Body of pancreas (tissue), 4 donors: Measurements from ENCODE around the gene SLC17A5.

Source experiments
- POLR2A ChIP-seq, 3 donors: fragments of 450-650 bp; IDR thresholded peaks; one replicate each; pipeline ENCODE4 v1.6.1; 2016; ENCODE audit warnings: antibody characterized with exemption in 3 of 3, mild to moderate bottlenecking in 2 of 3
- TF ChIP-seq, protein P1 (sequence below), 7 experiments: fragments of 450-650 bp in 4 of 7; fragments of 200-600 bp in 3 of 7; sonication (generic) in 3 of 7; IDR thresholded peaks; one replicate each; pipeline ENCODE4 v1.5.1; 2016 to 2019; ENCODE audit warnings: antibody characterized with exemption in 7 of 7

DNA sequence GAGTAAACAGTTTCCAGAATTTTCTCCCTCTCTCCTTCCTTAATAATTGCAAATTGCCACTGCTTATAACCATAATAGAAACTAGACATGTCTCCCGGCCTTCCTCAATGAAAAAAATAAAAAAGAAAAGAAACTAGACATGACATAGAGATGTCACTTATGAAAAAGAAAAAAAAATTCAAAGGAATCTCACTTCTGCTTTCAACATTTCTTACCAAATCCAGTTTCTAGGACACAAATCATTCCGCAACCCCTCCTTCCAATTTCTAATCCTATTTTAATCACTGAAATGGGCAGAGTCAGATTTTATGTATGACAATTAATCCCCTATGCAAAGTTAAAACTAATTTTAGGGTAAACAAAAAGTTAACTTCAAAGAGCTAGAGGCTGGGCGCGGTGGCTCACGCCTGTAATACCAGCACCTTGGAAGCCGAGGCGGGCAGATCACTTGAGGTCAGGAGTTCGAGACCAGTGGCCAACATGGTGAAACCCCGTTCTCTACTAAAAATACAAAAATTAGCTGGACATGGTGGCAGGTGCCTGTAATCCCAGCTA lies 92.9 kb downstream of the SLC17A5 start:
- TF ChIP-seq, protein P1, sequence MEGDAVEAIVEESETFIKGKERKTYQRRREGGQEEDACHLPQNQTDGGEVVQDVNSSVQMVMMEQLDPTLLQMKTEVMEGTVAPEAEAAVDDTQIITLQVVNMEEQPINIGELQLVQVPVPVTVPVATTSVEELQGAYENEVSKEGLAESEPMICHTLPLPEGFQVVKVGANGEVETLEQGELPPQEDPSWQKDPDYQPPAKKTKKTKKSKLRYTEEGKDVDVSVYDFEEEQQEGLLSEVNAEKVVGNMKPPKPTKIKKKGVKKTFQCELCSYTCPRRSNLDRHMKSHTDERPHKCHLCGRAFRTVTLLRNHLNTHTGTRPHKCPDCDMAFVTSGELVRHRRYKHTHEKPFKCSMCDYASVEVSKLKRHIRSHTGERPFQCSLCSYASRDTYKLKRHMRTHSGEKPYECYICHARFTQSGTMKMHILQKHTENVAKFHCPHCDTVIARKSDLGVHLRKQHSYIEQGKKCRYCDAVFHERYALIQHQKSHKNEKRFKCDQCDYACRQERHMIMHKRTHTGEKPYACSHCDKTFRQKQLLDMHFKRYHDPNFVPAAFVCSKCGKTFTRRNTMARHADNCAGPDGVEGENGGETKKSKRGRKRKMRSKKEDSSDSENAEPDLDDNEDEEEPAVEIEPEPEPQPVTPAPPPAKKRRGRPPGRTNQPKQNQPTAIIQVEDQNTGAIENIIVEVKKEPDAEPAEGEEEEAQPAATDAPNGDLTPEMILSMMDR (IDR thresholded peaks at IDR 0.05) = no peak
- TF ChIP-seq POLR2A (IDR thresholded peaks at IDR 0.05) = no peak
